GM23248 (cell line): Measurements from ENCODE around the gene WIZ. TPM values are rescaled to one million over a fixed set of nuclear protein-coding genes. Genes with fewer than 3 reads are reported as not detected.
A peak's percentile ranks its signal among the peaks of the same experiment; 100 is the strongest.

Source experiments
- DNase-seq: peaks from one replicate; pipeline ENCODE4 v3.0.0-alpha.2; 2015
- H2AFZ ChIP-seq: fragments of 200-600 bp; sonication (generic); 2 replicates; pipeline ENCODE4 v1.6.1; 2016; ENCODE audit warnings: antibody characterized with exemption
- H3F3A ChIP-seq: fragments of 200-600 bp; sonication (generic); 2 replicates; pipeline ENCODE4 v1.6.1; 2016; ENCODE audit warnings: mild to moderate bottlenecking, antibody characterized with exemption, mixed run types; ENCODE audit not compliant: insufficient read depth
- H3K27ac ChIP-seq: fragments of 200-600 bp; sonication (generic); 2 replicates; pipeline ENCODE4 v1.5.1; 2016; ENCODE audit warnings: mild to moderate bottlenecking
- H3K27me3 ChIP-seq: fragments of 200-600 bp; sonication (generic); replicated peaks from 2 replicates; pipeline ENCODE4 v1.6.1; 2016; ENCODE audit warnings: mild to moderate bottlenecking; ENCODE audit not compliant: insufficient read depth
- H3K36me3 ChIP-seq: fragments of 200-600 bp; sonication (generic); 2 replicates; pipeline ENCODE4 v1.6.1; 2016; ENCODE audit warnings: low read depth, mild to moderate bottlenecking
- H3K4me1 ChIP-seq: fragments of 200-600 bp; sonication (generic); 2 replicates; pipeline ENCODE4 v1.6.1; 2016; ENCODE audit warnings: mild to moderate bottlenecking; ENCODE audit not compliant: insufficient read depth
- H3K4me2 ChIP-seq: fragments of 200-600 bp; sonication (generic); one replicate; pipeline ENCODE4 v1.6.1; 2016; ENCODE audit warnings: mild to moderate bottlenecking; ENCODE audit not compliant: unreplicated experiment
- H3K4me3 ChIP-seq: fragments of 200-600 bp; sonication (generic); 2 replicates; pipeline ENCODE4 v1.5.1; 2016; ENCODE audit warnings: mild to moderate bottlenecking
- H3K79me2 ChIP-seq: fragments of 200-600 bp; sonication (generic); 2 replicates; pipeline ENCODE4 v1.6.1; 2016; ENCODE audit warnings: mild to moderate bottlenecking; ENCODE audit not compliant: insufficient read depth
- H3K9ac ChIP-seq: fragments of 200-600 bp; sonication (generic); 2 replicates; pipeline ENCODE4 v1.6.1; 2016; ENCODE audit warnings: mild to moderate bottlenecking
- H3K9me2 ChIP-seq: fragments of 200-600 bp; sonication (generic); 2 replicates; pipeline ENCODE4 v1.6.1; 2016; ENCODE audit warnings: mixed run types, mild to moderate bottlenecking, moderate library complexity; ENCODE audit not compliant: insufficient read depth
- H3K9me3 ChIP-seq: fragments of 200-600 bp; sonication (generic); one replicate; pipeline ENCODE4 v1.6.1; 2017; ENCODE audit warnings: low read depth
- H4K20me1 ChIP-seq: fragments of 200-600 bp; sonication (generic); 2 replicates; pipeline ENCODE4 v1.6.0; 2016; ENCODE audit not compliant: insufficient read depth
- EZH2 ChIP-seq: fragments of 200-600 bp; sonication (generic); IDR thresholded peaks from 2 replicates; pipeline ENCODE4 v1.6.1; 2018; ENCODE audit warnings: antibody characterized with exemption, mild to moderate bottlenecking; ENCODE audit not compliant: insufficient read depth, poor library complexity, severe bottlenecking
- EZH2phosphoT487 ChIP-seq: fragments of 200-600 bp; sonication (generic); IDR thresholded peaks from 2 replicates; pipeline ENCODE4 v1.6.1; 2018; ENCODE audit warnings: antibody characterized with exemption, moderate library complexity, mild to moderate bottlenecking, low read depth; ENCODE audit not compliant: insufficient read depth
- WGBS, 2 experiments: methylation state at CpG; one replicate each; pipeline ENCODE4 v1.1.6; 2015 to 2017; ENCODE audit warnings: low lambda C conversion rate in 2 of 2, low coverage in 1 of 2; ENCODE audit errors: missing lambda C conversion rate in 2 of 2; 5-methylcytosine and 5-hydroxymethylcytosine counted together
- in situ Hi-C: fragments of 300-500 bp; cut with MboI; formaldehyde crosslinking; loops from 2 replicates; pipeline ENCODE4 v1.15.0; 2020
- polyA plus RNA-seq: library from polyadenylated mRNA; unstranded; fragments of >200 nt; fragmentation: Nextera tagmentation; extraction: Ambion mirVana; gene quantifications from 2 replicates; pipeline ENCODE4 v1.2.1, GENCODE V29; 2016
- total RNA-seq: library from RNA; depleted of rRNA; stranded (reverse); fragments of >200 nt; shearing (Covaris generic); gene quantifications from 2 replicates; pipeline ENCODE4 v1.2.3, GENCODE V29; 2014

The WIZ gene
- total and polyA plus RNA-seq, 2 experiments from 2014 or later = 6.1 to 22.0 TPM

- Histone ChIP-seq H2AFZ (peak overlapping the region; percentile 11; the same call in 1 of the 2 replicates), H4K20me1 (no peaks in the 10 kb centered on the region), H3F3A (no peaks in the 10 kb centered on the region), H3K4me3 (peak overlapping the region; percentile 77), H3K9me3 (no peaks in the 10 kb centered on the region), H3K36me3 (peaks cover 3% of the 10 kb centered on the region; the same call in 1 of the 2 replicates), H3K9me2 (no peaks in the 10 kb centered on the region), H3K27me3 (no peaks in the 10 kb centered on the region), H3K79me2 (peaks cover 56% of the 10 kb centered on the region), H3K9ac (peak overlapping the region; percentile 94), H3K27ac (peak overlapping the region; percentile 20; the same call in 1 of the 2 replicates), H3K4me2 (peak overlapping the region; percentile 99), H3K4me1 (peaks cover 13% of the 10 kb centered on the region)
- in situ Hi-C loops = no loop called here
- DNase-seq = no peak
- 0 to 1% methylated on average over 7 of the region's 7 CpGs for WGBS, 2 experiments
- no peak for TF ChIP-seq EZH2
These were observed 18.2 kb downstream of the WIZ start for GRCh38 chr19:15431396-15432017.

- peaks cover 5% of the 10 kb centered on the region; the same call in 1 of the 2 replicates for H3K36me3 ChIP-seq
- H3K4me2 ChIP-seq = peak overlapping the region; percentile 99
- H3K9me2 ChIP-seq = no peaks in the 10 kb centered on the region
- no peaks in the 10 kb centered on the region for H3F3A ChIP-seq
- peak; percentile 28 for DNase-seq
- H3K79me2 ChIP-seq = peaks cover 62% of the 10 kb centered on the region
- H2AFZ ChIP-seq = no peak overlapping the region
- H4K20me1 ChIP-seq = no peaks in the 10 kb centered on the region
- H3K4me3 ChIP-seq = peak overlapping the region; percentile 77
- WGBS, 2 experiments = 36 to 39% methylated on average over 10 of the region's 10 CpGs
- TF ChIP-seq EZH2phosphoT487 (no peak), EZH2 (no peak)
- H3K27me3 ChIP-seq = no peaks in the 10 kb centered on the region
- no peaks in the 10 kb centered on the region for H3K9me3 ChIP-seq
- in situ Hi-C loops = no loop called here
- no peak overlapping the region for H3K27ac ChIP-seq
- peaks cover 13% of the 10 kb centered on the region for H3K4me1 ChIP-seq
- peak overlapping the region; percentile 94 for H3K9ac ChIP-seq
These were observed 19.1 kb downstream of the WIZ start for GRCh38 chr19:15430526-15431120.

GRCh38 chr19:15429825-15430467 is 19.8 kb downstream of the WIZ start:
- no peak overlapping the region for H2AFZ ChIP-seq
- H3K9ac ChIP-seq = peak overlapping the region; percentile 94
- H3K27me3 ChIP-seq = no peaks in the 10 kb centered on the region
- peaks cover 13% of the 10 kb centered on the region for H3K4me1 ChIP-seq
- no peak for DNase-seq
- H3K79me2 ChIP-seq = peaks cover 62% of the 10 kb centered on the region
- TF ChIP-seq EZH2phosphoT487 (no peak), EZH2 (no peak)
- no peaks in the 10 kb centered on the region for H4K20me1 ChIP-seq
- peaks cover 5% of the 10 kb centered on the region; the same call in 1 of the 2 replicates for H3K36me3 ChIP-seq
- in situ Hi-C loops = no loop called here
- H3K9me3 ChIP-seq = no peaks in the 10 kb centered on the region
- H3K4me2 ChIP-seq = peak overlapping the region; percentile 99
- peak overlapping the region; percentile 26; the same call in 1 of the 2 replicates for H3K4me3 ChIP-seq
- 69 to 86% methylated on average over 6 to 24 of the region's 24 CpGs for WGBS, 2 experiments
- no peaks in the 10 kb centered on the region for H3K9me2 ChIP-seq
- no peak overlapping the region for H3K27ac ChIP-seq
- H3F3A ChIP-seq = no peaks in the 10 kb centered on the region

- no peak overlapping the region for H3K27ac ChIP-seq
- H3F3A ChIP-seq = no peaks in the 10 kb centered on the region
- peaks cover 5% of the 10 kb centered on the region; the same call in 1 of the 2 replicates for H3K36me3 ChIP-seq
- H2AFZ ChIP-seq = no peak overlapping the region
- H3K4me2 ChIP-seq = no peak overlapping the region
- WGBS, 2 experiments = 81 to 83% methylated on average over 21 of the region's 22 CpGs
- no peak for DNase-seq
- in situ Hi-C loops = no loop called here
- no peak overlapping the region for H3K4me3 ChIP-seq
- H3K27me3 ChIP-seq = no peaks in the 10 kb centered on the region
- H3K9ac ChIP-seq = no peak overlapping the region
- H3K79me2 ChIP-seq = peaks cover 62% of the 10 kb centered on the region
- H3K4me1 ChIP-seq = peaks cover 13% of the 10 kb centered on the region
- TF ChIP-seq EZH2 = no peak
- TF ChIP-seq EZH2phosphoT487 = no peak
- H3K9me3 ChIP-seq = no peaks in the 10 kb centered on the region
- H4K20me1 ChIP-seq = no peaks in the 10 kb centered on the region
- H3K9me2 ChIP-seq = no peaks in the 10 kb centered on the region
These were observed 20.6 kb downstream of the WIZ start for GRCh38 chr19:15428956-15429824.
